GM19467 (cell line): Measurements from ENCODE around the gene MMP19.
"Not testable (repeated sequence)": the region's sequence is repeated elsewhere in the genome, so short reads cannot be mapped to it uniquely, and the experiment has no call there.

ENCODE experiments used
- ATAC-seq: cut with Tn5 transposase; IDR thresholded peaks from one replicate; pipeline ENCODE4 v1.9.1; 2021; ENCODE audit warnings: mild to moderate bottlenecking, moderate library complexity; ENCODE audit not compliant: unreplicated experiment

The MMP19 gene, protein sequence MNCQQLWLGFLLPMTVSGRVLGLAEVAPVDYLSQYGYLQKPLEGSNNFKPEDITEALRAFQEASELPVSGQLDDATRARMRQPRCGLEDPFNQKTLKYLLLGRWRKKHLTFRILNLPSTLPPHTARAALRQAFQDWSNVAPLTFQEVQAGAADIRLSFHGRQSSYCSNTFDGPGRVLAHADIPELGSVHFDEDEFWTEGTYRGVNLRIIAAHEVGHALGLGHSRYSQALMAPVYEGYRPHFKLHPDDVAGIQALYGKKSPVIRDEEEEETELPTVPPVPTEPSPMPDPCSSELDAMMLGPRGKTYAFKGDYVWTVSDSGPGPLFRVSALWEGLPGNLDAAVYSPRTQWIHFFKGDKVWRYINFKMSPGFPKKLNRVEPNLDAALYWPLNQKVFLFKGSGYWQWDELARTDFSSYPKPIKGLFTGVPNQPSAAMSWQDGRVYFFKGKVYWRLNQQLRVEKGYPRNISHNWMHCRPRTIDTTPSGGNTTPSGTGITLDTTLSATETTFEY

GRCh38 chr12:55842681-55843429, at the start of gene MMP19:
TSS of gene MMP19 (minus strand) at chr12:55842936. CDS start at chr12:55842830, 106 bp downstream.
- ATAC-seq, result no peak

DNA sequence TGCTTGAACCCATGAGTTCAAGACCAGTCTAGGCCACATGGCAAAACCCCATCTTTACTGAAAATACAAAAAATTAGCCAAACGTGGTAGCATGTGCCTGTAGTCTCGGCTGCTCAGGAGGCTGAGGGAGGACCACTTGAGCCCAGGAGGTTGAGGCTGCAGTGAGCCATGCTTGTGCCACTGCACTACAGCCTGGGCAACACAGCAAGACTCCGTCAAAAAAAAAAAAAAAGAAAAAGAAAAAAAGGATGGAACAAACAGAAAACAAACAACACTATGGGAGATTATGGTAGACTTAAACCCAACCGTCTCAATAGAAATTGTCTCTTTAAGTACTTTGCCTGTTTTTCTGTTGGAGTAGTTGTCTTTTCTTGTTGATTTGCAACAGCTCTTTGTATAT, 48.6 kb upstream of the MMP19 start:
- no peak for ATAC-seq

DNA sequence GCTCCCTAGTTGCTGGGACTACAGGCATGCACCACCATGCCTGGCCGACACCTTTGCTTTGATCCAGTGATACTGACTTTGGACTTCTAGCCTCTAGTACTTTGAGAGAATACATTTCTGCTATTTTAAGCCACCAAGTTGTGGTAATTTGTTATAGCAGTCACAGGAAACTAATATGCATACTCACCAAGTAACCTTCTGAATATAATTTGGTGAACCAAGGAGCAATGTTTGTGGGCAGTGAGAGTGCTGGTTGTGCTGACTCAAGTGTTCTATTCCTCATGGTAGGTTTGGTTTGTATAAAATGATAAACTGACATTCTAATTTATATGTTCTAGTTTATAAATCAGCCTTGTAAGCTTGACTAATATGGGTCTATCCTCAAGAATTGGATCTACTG, 42.4 kb upstream of the MMP19 start:
- no peak for ATAC-seq

- ATAC-seq, result no peak
Measured at GRCh38 chr12:55877824-55878223, 35.1 kb upstream of the MMP19 start.

DNA sequence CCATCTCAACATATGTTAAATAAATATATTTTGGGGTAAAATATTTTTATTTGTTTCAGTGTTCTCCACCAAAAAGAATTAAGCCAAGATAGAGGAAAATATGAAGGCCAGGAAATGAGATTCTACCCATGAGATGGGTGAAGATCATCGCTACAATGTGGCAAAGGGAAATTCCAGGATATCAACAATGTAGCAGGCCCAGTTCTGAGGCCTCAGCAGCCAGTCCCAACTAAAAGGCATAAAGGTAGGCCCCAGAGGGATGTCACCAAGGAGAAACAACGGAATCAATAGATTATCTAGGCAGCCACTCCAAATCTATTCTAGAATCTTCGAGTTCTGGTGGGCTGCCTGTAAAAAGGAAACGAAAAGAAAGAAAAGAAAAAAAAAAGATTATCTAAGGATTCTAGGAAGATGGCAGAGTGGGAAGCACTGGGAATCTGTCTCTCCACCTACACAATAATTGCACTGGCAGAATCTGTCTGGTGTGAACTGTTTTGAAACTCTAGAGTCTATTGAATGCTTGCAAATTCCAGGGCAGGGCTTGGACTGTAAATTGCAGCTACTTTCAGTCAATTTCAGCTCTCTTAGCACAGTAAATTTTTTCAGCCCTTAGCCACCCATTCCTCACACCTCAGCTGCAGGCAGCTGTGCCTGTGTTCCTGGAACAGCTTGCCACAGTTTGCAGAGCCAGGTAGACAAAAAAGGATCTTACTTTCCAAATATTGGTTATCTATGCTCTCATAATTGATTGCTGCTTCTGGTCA, 33.1 kb upstream of the MMP19 start:
- no peak for ATAC-seq

DNA sequence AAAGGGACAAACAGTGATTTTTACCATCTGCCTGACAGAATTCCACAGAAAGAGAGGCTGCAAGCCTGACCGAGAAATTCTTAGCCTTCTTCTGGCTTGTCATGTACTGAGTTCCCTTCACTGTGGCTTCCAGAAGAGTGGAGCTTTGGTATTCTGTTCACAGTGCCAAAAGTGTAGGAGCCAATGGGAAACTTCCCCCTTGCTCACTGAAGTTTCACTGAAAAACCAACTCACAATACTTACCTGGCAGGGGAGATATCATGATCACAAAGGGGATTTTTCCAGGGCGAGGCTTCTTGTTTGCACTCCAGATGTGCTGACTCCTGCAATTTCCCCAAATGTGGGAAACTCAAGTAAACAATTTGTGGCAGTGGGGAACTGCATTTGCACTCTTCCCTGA, 31.7 kb upstream of the MMP19 start:
- no peak for ATAC-seq

GRCh38 chr12:55866454-55867004, 23.8 kb upstream of the MMP19 start:
- not testable (repeated sequence) for ATAC-seq

DNA sequence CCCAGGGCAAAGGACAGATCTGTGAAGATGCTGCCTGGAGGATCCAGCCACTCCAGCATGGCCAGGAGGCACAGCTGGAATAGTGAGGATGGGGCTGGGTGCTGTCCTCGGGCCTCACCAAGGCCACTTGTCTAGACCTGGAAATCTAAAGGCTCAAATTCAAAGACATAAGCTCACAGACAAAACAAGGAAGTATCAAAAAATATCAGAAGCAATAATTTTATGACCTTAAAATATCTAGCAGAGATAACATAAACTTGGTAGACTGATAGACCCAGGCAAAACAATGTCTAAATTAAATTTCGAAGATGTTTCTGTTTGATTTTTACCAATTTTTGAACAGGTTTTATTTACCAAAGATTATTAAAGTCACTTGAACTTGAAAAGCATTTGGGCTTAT, 22.6 kb upstream of the MMP19 start:
- ATAC-seq, result no peak

DNA sequence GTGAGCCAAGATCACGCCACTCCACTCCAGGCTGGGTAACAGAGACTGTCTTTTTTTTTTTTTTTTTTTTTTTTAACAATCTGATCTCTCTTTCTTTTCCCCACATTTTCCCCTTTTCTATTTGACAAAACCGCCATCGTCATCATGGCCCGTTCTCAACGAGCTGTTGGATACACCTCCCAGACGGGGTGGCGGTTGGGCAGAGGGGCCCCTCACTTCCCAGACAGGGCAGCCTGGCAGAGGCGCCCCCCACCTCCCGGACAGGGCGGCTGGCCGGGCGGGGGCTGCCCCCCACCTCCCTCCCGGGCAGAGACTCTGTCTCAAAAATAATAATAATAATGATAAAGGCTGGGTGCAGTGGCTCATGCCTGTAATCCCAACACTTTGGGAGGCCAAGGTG, 20.2 kb upstream of the MMP19 start:
- not testable (repeated sequence) for ATAC-seq

- no peak for ATAC-seq
Measured at GRCh38 chr12:55862286-55862685, 19.6 kb upstream of the MMP19 start.

GRCh38 chr12:55861871-55862270, 19.1 kb upstream of the MMP19 start:
- no peak for ATAC-seq

DNA sequence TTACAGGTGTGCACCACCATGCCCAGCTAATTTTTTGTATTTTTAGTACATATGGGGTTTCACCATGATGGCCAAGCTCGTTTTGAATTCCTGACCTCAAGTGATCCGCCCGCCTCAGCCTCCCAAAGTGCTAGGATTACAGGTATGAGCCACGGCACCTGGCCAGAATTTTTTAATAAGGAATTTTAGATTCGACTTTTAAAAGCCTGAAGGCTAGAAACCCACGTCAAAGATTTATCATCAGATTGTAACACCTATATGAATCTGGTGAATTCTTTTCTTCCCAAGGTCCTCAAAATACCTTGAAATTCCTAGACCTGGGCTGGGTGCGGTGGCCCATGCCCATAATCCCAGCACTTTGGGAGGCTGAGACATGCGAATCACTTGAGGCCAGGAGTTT, 18.7 kb upstream of the MMP19 start:
- ATAC-seq, result no peak

DNA sequence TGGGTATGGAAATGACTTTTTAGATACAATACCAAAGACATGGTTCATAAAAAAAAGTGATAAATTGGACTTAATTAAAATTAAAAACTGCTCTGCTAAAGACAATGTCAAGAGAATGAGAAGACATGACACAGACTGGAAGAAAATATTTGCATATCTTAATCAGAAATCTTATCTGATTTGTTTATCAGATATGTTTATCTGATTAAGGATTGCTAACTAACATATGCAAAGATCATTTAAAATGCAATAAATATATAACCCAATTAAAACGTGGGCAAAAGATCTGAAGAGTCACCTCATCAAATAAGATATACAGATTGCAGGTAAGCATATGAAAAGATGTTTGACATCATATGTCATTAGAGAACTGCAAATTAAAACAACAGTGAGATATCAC, 10.0 kb upstream of the MMP19 start:
- no peak for ATAC-seq

GRCh38 chr12:55850893-55851292, 8.2 kb upstream of the MMP19 start:
- ATAC-seq, result no peak

- ATAC-seq, result no peak
Measured at GRCh38 chr12:55850401-55850800, 7.7 kb upstream of the MMP19 start.

DNA sequence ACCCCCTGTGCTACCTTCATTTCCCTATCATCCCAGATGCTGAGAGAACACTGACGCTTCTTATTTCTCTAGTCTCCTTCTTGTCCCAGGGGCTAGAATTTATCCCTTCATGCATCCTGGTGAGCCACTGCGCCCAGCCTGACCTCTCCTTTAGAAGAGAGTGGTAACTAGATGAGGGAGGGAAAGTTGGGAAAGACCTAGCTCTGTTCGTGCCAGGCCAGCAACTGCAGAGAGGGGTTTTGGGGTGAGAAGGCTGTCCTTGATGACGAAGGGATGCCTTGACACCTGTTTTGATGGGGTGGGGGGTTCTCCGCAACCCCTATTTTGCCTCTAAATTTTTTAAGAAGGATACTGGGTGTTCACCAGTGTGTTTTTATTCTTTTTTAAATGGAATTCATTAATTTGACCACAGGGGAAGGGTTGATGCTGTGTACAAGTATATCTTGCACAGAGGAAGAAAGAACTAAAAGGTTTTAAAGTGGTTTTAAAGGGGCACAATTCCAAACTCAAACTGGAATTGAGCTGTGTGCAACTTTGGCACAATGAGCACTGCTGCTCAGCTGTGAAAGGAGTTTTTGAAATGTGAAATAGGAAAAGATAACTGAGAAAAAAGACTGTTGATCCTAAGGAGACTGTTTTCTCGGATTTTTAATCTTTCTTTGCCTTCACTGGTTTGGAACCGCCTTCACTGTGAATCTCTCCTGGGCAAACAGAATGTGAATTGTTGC, 7.0 kb upstream of the MMP19 start:
- ATAC-seq, result no peak

GRCh38 chr12:55847603-55848291, 5.0 kb upstream of the MMP19 start:
- ATAC-seq, result no peak

- ATAC-seq, result no peak
Measured at GRCh38 chr12:55847033-55847432, 4.3 kb upstream of the MMP19 start.

GRCh38 chr12:55845785-55846496, 3.2 kb upstream of the MMP19 start:
- no peak for ATAC-seq
